ENCODE measurements around the gene SLC7A9.

DNA sequence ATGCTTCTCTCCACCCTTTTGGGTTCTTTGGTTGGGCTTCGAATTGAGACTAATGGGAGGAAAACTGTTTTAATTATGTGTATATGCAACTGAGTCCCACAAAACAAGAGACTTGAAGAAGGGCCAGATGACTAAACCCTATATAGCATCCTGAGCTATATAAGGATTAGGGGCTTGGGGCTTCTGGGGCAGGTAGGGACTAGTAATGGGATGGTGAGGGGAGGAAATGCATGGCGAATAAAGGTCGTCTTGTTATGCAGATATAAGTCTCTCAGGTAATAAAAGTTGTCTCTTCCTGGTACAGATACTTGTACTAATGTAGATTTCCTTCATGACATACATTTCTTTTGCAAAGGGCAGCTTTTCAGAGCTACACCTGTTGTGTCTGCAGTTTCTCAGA, 2.8 kb upstream of the SLC7A9 start:
- TF ChIP-seq POLR2AphosphoS5 (IDR thresholded peaks at IDR 0.05; ENCODE audit: borderline replicate concordance, low read depth, low read length): no peak
- no peak for TF ChIP-seq EZH2 (IDR thresholded peaks at IDR 0.05)
- TF ChIP-seq FOXP2 (optimal IDR thresholded peaks at IDR 0.05; ENCODE audit: control extremely low read depth, extremely low read length, insufficient read depth): no peak

Measured in SK-N-MC (cell line).